Measurements from ENCODE around the gene GPC6.

Gene GPC6

GRCh38 chr13:93716623-93717022 lies 490.0 kb downstream of the GPC6 start:
- Mint-ChIP-seq H3K27ac (no peak overlapping the region), H3K4me1 (no peaks in the 10 kb centered on the region), H3K9me3 (peaks cover 17% of the 10 kb centered on the region), H3K4me3 (no peak overlapping the region), H3K36me3 (no peaks in the 10 kb centered on the region)
- ATAC-seq: no peak
- DNase-seq (ENCODE audit: low spot score in 2 of 2): no peak

- H3K9me3 Mint-ChIP-seq: peaks cover 3% of the 10 kb centered on the region
- H3K27ac Mint-ChIP-seq: no peak overlapping the region
- no peak for DNase-seq (ENCODE audit: low spot score in 2 of 2)
- H3K4me1 Mint-ChIP-seq: no peaks in the 10 kb centered on the region
- no peak for ATAC-seq
- no peaks in the 10 kb centered on the region for H3K36me3 Mint-ChIP-seq
- H3K4me3 Mint-ChIP-seq: no peak overlapping the region
Measured at GRCh38 chr13:93721483-93721882, 494.9 kb downstream of the GPC6 start.

GRCh38 chr13:93723316-93723715 lies 496.7 kb downstream of the GPC6 start:
- H3K4me1 Mint-ChIP-seq: peaks cover 11% of the 10 kb centered on the region
- DNase-seq (ENCODE audit: low spot score in 2 of 2): no peak
- no peaks in the 10 kb centered on the region for H3K36me3 Mint-ChIP-seq
- H3K9me3 Mint-ChIP-seq: peaks cover 3% of the 10 kb centered on the region
- ATAC-seq: no peak
- no peak overlapping the region for H3K27ac Mint-ChIP-seq
- H3K4me3 Mint-ChIP-seq: no peak overlapping the region

GRCh38 chr13:93724187-93724586 lies 497.6 kb downstream of the GPC6 start:
- Mint-ChIP-seq H3K27ac (no peak overlapping the region), H3K4me3 (no peak overlapping the region), H3K4me1 (peaks cover 11% of the 10 kb centered on the region), H3K36me3 (no peaks in the 10 kb centered on the region), H3K9me3 (peaks cover 3% of the 10 kb centered on the region)
- ATAC-seq (no peak), DNase-seq (ENCODE audit: low spot score in 2 of 2) (no peak)

GRCh38 chr13:93726173-93726957 lies 499.8 kb downstream of the GPC6 start:
- Mint-ChIP-seq H3K4me3 (no peak overlapping the region), H3K9me3 (no peaks in the 10 kb centered on the region), H3K36me3 (no peaks in the 10 kb centered on the region), H3K4me1 (peaks cover 11% of the 10 kb centered on the region), H3K27ac (no peak overlapping the region)
- DNase-seq (ENCODE audit: low spot score in 2 of 2) (no peak), ATAC-seq (no peak)

- Mint-ChIP-seq H3K9me3 (no peaks in the 10 kb centered on the region), H3K36me3 (no peaks in the 10 kb centered on the region), H3K27ac (no peak overlapping the region), H3K4me1 (peaks cover 11% of the 10 kb centered on the region), H3K4me3 (no peak overlapping the region)
- DNase-seq (ENCODE audit: low spot score in 2 of 2) (no peak), ATAC-seq (no peak)
Measured at GRCh38 chr13:93727211-93728141, 500.9 kb downstream of the GPC6 start.

- H3K27ac Mint-ChIP-seq: no peak overlapping the region
- ATAC-seq: no peak
- H3K9me3 Mint-ChIP-seq: no peaks in the 10 kb centered on the region
- peaks cover 11% of the 10 kb centered on the region for H3K4me1 Mint-ChIP-seq
- no peak overlapping the region for H3K4me3 Mint-ChIP-seq
- no peaks in the 10 kb centered on the region for H3K36me3 Mint-ChIP-seq
- no peak for DNase-seq (ENCODE audit: low spot score in 2 of 2)
Measured at GRCh38 chr13:93729383-93729782, 502.8 kb downstream of the GPC6 start.

GRCh38 chr13:93730780-93731179 lies 504.2 kb downstream of the GPC6 start:
- Mint-ChIP-seq H3K4me1 (peaks cover 11% of the 10 kb centered on the region), H3K27ac (no peak overlapping the region), H3K36me3 (no peaks in the 10 kb centered on the region), H3K4me3 (no peak overlapping the region), H3K9me3 (no peaks in the 10 kb centered on the region)
- ATAC-seq: no peak
- DNase-seq (ENCODE audit: low spot score in 2 of 2): no peak

GRCh38 chr13:93732186-93732585 lies 505.6 kb downstream of the GPC6 start:
- Mint-ChIP-seq H3K36me3 (no peaks in the 10 kb centered on the region), H3K4me1 (peaks cover 11% of the 10 kb centered on the region), H3K4me3 (no peak overlapping the region), H3K27ac (no peak overlapping the region), H3K9me3 (no peaks in the 10 kb centered on the region)
- DNase-seq (ENCODE audit: low spot score in 2 of 2) (no peak), ATAC-seq (no peak)

- DNase-seq (ENCODE audit: low spot score in 2 of 2) (no peak), ATAC-seq (no peak)
- H3K4me1 Mint-ChIP-seq: no peaks in the 10 kb centered on the region
- no peaks in the 10 kb centered on the region for H3K9me3 Mint-ChIP-seq
- no peaks in the 10 kb centered on the region for H3K36me3 Mint-ChIP-seq
- no peak overlapping the region for H3K27ac Mint-ChIP-seq
- no peak overlapping the region for H3K4me3 Mint-ChIP-seq
Measured at GRCh38 chr13:93736081-93736480, 509.5 kb downstream of the GPC6 start.

GRCh38 chr13:93736909-93737308 lies 510.3 kb downstream of the GPC6 start:
- Mint-ChIP-seq H3K36me3 (no peaks in the 10 kb centered on the region), H3K4me1 (no peaks in the 10 kb centered on the region), H3K4me3 (no peak overlapping the region), H3K9me3 (no peaks in the 10 kb centered on the region), H3K27ac (no peak overlapping the region)
- DNase-seq (ENCODE audit: low spot score in 2 of 2) (no peak), ATAC-seq (no peak)

GRCh38 chr13:93740334-93740733 lies 513.7 kb downstream of the GPC6 start:
- Mint-ChIP-seq H3K36me3 (no peaks in the 10 kb centered on the region), H3K27ac (no peak overlapping the region), H3K9me3 (peaks cover 3% of the 10 kb centered on the region), H3K4me3 (no peak overlapping the region), H3K4me1 (no peaks in the 10 kb centered on the region)
- ATAC-seq: no peak
- no peak for DNase-seq (ENCODE audit: low spot score in 2 of 2)

- H3K4me1 Mint-ChIP-seq: no peaks in the 10 kb centered on the region
- no peak for ATAC-seq
- peaks cover 3% of the 10 kb centered on the region for H3K9me3 Mint-ChIP-seq
- H3K36me3 Mint-ChIP-seq: no peaks in the 10 kb centered on the region
- no peak overlapping the region for H3K4me3 Mint-ChIP-seq
- no peak overlapping the region for H3K27ac Mint-ChIP-seq
- DNase-seq (ENCODE audit: low spot score in 2 of 2): no peak
Measured at GRCh38 chr13:93744033-93744432, 517.4 kb downstream of the GPC6 start.

GRCh38 chr13:93744886-93745285 lies 518.3 kb downstream of the GPC6 start:
- DNase-seq (ENCODE audit: low spot score in 2 of 2): no peak
- H3K36me3 Mint-ChIP-seq: no peaks in the 10 kb centered on the region
- no peak overlapping the region for H3K4me3 Mint-ChIP-seq
- H3K9me3 Mint-ChIP-seq: peaks cover 3% of the 10 kb centered on the region
- ATAC-seq: no peak
- no peak overlapping the region for H3K27ac Mint-ChIP-seq
- no peaks in the 10 kb centered on the region for H3K4me1 Mint-ChIP-seq

GRCh38 chr13:93745884-93746283 lies 519.3 kb downstream of the GPC6 start:
- Mint-ChIP-seq H3K4me1 (peaks cover 4% of the 10 kb centered on the region), H3K9me3 (peaks cover 3% of the 10 kb centered on the region), H3K4me3 (no peak overlapping the region), H3K36me3 (no peaks in the 10 kb centered on the region), H3K27ac (no peak overlapping the region)
- ATAC-seq (no peak), DNase-seq (ENCODE audit: low spot score in 2 of 2) (no peak)

GRCh38 chr13:93746589-93746988 lies 520.0 kb downstream of the GPC6 start:
- no peak for ATAC-seq
- Mint-ChIP-seq H3K4me1 (peaks cover 8% of the 10 kb centered on the region), H3K27ac (no peak overlapping the region), H3K9me3 (peaks cover 3% of the 10 kb centered on the region), H3K36me3 (no peaks in the 10 kb centered on the region), H3K4me3 (no peak overlapping the region)
- DNase-seq (ENCODE audit: low spot score in 2 of 2): no peak
